GM23338 (cell line): ENCODE measurements around the gene SGCB. TPM values are rescaled to one million over a fixed set of nuclear protein-coding genes. Genes with fewer than 3 reads are reported as not detected.

Experiments
- ATAC-seq: fragments of 200-7000 bp; cut with Tn5 transposase; 3 replicates; pipeline ENCODE4 v1.9.1; 2020
- DNase-seq: peaks from one replicate; pipeline ENCODE4 v3.0.0-alpha.2; 2015; ENCODE audit warnings: low spot score
- H2AFZ ChIP-seq: fragments of 200-600 bp; sonication (generic); 2 replicates; pipeline ENCODE4 v1.8.0; 2016; ENCODE audit warnings: antibody characterized with exemption, mild to moderate bottlenecking, moderate library complexity
- H3F3A ChIP-seq: fragments of 200-600 bp; sonication (generic); replicated peaks from 2 replicates; pipeline ENCODE4 v1.8.0; 2017; ENCODE audit warnings: antibody characterized with exemption, mixed run types, low read depth
- H3K27ac ChIP-seq: fragments of 200-600 bp; sonication (generic); 2 replicates; pipeline ENCODE4 v1.6.1; 2016; ENCODE audit warnings: low read depth
- H3K27me3 ChIP-seq: fragments of 200-600 bp; sonication (generic); 2 replicates; pipeline ENCODE4 v1.8.0; 2016; ENCODE audit warnings: mild to moderate bottlenecking, mixed run types, moderate library complexity; ENCODE audit not compliant: insufficient read depth
- H3K36me3 ChIP-seq: fragments of 200-600 bp; sonication (generic); 2 replicates; pipeline ENCODE4 v1.8.0; 2016; ENCODE audit warnings: mild to moderate bottlenecking; ENCODE audit not compliant: insufficient read depth
- H3K4me1 ChIP-seq: fragments of 200-600 bp; sonication (generic); 2 replicates; pipeline ENCODE4 v1.8.0; 2016; ENCODE audit warnings: mild to moderate bottlenecking, moderate library complexity; ENCODE audit not compliant: insufficient read depth
- H3K4me2 ChIP-seq: fragments of 200-600 bp; sonication (generic); 2 replicates; pipeline ENCODE4 v1.7.1; 2017; ENCODE audit warnings: mixed run types
- H3K4me3 ChIP-seq: fragments of 200-600 bp; sonication (generic); 2 replicates; pipeline ENCODE4 v1.6.1; 2016; ENCODE audit warnings: mixed run types
- H3K79me2 ChIP-seq: fragments of 200-600 bp; sonication (generic); replicated peaks from 2 replicates; pipeline ENCODE4 v1.8.0; 2017; ENCODE audit warnings: mild to moderate bottlenecking; ENCODE audit not compliant: insufficient read depth
- H3K9me2 ChIP-seq: fragments of 200-600 bp; sonication (generic); 2 replicates; pipeline ENCODE4 v1.8.0; 2017; ENCODE audit not compliant: insufficient read depth
- H4K20me1 ChIP-seq: fragments of 200-600 bp; sonication (generic); replicated peaks from 2 replicates; pipeline ENCODE4 v1.8.0; 2017; ENCODE audit warnings: mild to moderate bottlenecking; ENCODE audit not compliant: insufficient read depth
- H3K27ac Mint-ChIP-seq: 2 replicates; pipeline ENCODE4 v1.8.0; 2020; ENCODE audit warnings: inconsistent platforms, mild to moderate bottlenecking, moderate library complexity, mixed read lengths
- H3K27me3 Mint-ChIP-seq: 3 replicates; pipeline ENCODE4 v1.8.0; 2022; ENCODE audit warnings: low read depth, mild to moderate bottlenecking, moderate library complexity, mixed read lengths, inconsistent platforms; ENCODE audit not compliant: insufficient read depth, poor library complexity
- H3K36me3 Mint-ChIP-seq: 3 replicates; pipeline ENCODE4 v1.8.0; 2021; ENCODE audit warnings: low read depth, mild to moderate bottlenecking, inconsistent platforms, moderate library complexity, mixed read lengths
- H3K4me1 Mint-ChIP-seq: 3 replicates; pipeline ENCODE4 v1.8.0; 2020; ENCODE audit warnings: mild to moderate bottlenecking, inconsistent platforms, mixed read lengths
- H3K4me3 Mint-ChIP-seq: 3 replicates; pipeline ENCODE4 v1.8.0; 2021; ENCODE audit warnings: moderate library complexity, mild to moderate bottlenecking, inconsistent platforms, mixed read lengths
- H3K9me3 Mint-ChIP-seq: 3 replicates; pipeline ENCODE4 v1.8.0; 2020; ENCODE audit warnings: moderate library complexity, mild to moderate bottlenecking, inconsistent platforms, mixed read lengths
- CTCF ChIP-seq, 2 experiments: fragments of 200-600 bp in 1 of 2; sonication (generic) in 1 of 2; conservative IDR thresholded peaks; 2 replicates each; pipeline versions ENCODE4 v1.5.1 to v1.6.1; 2016 to 2017; ENCODE audit warnings: antibody characterized with exemption in 2 of 2, low read depth in 2 of 2, mild to moderate bottlenecking in 2 of 2, moderate library complexity in 1 of 2
- EZH2phosphoT487 ChIP-seq: fragments of 200-600 bp; sonication (generic); IDR thresholded peaks from one replicate; pipeline ENCODE4 v1.8.1; 2018; ENCODE audit warnings: antibody characterized with exemption; ENCODE audit not compliant: unreplicated experiment
- JUNB ChIP-seq: IDR thresholded peaks from one replicate; pipeline ENCODE4 v1.6.1; 2016; ENCODE audit warnings: antibody characterized with exemption; ENCODE audit not compliant: unreplicated experiment
- polyA plus RNA-seq: library from polyadenylated mRNA; unstranded; fragments of >200 nt; fragmentation: Nextera tagmentation; extraction: Ambion mirVana; gene quantifications from 2 replicates; pipeline ENCODE4 v1.2.1, GENCODE V29; 2016
- total RNA-seq: library from RNA; depleted of rRNA; stranded (reverse); fragments of >200 nt; shearing (Covaris generic); gene quantifications from 2 replicates; pipeline ENCODE4 v1.2.3, GENCODE V29; 2014
- TF ChIP-seq, protein P1 (sequence below): fragments of 250-450 bp; sonication (Bioruptor Pico); IDR thresholded peaks from 2 replicates; pipeline ENCODE4 v1.5.0; 2020; ENCODE audit warnings: mild to moderate bottlenecking, moderate library complexity
- TF ChIP-seq, protein P2 (sequence below): IDR thresholded peaks from 2 replicates; pipeline ENCODE4 v1.6.1; 2016; ENCODE audit warnings: antibody characterized with exemption

SGCB gene
- total and polyA plus RNA-seq, 2 experiments from 2014 or later = 11.8 to 19.6 TPM

GRCh38 chr4:52081216-52081615, 43.1 kb upstream of the SGCB start (continued):
- TF ChIP-seq, protein P1, sequence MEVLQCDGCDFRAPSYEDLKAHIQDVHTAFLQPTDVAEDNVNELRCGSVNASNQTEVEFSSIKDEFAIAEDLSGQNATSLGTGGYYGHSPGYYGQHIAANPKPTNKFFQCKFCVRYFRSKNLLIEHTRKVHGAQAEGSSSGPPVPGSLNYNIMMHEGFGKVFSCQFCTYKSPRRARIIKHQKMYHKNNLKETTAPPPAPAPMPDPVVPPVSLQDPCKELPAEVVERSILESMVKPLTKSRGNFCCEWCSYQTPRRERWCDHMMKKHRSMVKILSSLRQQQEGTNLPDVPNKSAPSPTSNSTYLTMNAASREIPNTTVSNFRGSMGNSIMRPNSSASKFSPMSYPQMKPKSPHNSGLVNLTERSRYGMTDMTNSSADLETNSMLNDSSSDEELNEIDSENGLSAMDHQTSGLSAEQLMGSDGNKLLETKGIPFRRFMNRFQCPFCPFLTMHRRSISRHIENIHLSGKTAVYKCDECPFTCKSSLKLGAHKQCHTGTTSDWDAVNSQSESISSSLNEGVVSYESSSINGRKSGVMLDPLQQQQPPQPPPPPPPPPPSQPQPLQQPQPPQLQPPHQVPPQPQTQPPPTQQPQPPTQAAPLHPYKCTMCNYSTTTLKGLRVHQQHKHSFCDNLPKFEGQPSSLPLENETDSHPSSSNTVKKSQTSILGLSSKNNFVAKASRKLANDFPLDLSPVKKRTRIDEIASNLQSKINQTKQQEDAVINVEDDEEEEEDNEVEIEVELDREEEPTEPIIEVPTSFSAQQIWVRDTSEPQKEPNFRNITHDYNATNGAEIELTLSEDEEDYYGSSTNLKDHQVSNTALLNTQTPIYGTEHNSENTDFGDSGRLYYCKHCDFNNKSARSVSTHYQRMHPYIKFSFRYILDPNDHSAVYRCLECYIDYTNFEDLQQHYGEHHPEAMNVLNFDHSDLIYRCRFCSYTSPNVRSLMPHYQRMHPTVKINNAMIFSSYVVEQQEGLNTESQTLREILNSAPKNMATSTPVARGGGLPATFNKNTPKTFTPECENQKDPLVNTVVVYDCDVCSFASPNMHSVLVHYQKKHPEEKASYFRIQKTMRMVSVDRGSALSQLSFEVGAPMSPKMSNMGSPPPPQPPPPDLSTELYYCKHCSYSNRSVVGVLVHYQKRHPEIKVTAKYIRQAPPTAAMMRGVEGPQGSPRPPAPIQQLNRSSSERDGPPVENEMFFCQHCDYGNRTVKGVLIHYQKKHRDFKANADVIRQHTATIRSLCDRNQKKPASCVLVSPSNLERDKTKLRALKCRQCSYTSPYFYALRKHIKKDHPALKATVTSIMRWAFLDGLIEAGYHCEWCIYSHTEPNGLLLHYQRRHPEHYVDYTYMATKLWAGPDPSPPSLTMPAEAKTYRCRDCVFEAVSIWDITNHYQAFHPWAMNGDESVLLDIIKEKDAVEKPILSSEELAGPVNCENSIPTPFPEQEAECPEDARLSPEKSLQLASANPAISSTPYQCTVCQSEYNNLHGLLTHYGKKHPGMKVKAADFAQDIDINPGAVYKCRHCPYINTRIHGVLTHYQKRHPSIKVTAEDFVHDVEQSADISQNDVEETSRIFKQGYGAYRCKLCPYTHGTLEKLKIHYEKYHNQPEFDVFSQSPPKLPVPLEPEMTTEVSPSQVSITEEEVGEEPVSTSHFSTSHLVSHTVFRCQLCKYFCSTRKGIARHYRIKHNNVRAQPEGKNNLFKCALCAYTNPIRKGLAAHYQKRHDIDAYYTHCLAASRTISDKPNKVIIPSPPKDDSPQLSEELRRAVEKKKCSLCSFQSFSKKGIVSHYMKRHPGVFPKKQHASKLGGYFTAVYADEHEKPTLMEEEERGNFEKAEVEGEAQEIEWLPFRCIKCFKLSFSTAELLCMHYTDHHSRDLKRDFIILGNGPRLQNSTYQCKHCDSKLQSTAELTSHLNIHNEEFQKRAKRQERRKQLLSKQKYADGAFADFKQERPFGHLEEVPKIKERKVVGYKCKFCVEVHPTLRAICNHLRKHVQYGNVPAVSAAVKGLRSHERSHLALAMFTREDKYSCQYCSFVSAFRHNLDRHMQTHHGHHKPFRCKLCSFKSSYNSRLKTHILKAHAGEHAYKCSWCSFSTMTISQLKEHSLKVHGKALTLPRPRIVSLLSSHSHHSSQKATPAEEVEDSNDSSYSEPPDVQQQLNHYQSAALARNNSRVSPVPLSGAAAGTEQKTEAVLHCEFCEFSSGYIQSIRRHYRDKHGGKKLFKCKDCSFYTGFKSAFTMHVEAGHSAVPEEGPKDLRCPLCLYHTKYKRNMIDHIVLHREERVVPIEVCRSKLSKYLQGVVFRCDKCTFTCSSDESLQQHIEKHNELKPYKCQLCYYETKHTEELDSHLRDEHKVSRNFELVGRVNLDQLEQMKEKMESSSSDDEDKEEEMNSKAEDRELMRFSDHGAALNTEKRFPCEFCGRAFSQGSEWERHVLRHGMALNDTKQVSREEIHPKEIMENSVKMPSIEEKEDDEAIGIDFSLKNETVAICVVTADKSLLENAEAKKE (CRISPR knock-in tag) = no peak
- TF ChIP-seq EZH2phosphoT487 = no peak

DNA sequence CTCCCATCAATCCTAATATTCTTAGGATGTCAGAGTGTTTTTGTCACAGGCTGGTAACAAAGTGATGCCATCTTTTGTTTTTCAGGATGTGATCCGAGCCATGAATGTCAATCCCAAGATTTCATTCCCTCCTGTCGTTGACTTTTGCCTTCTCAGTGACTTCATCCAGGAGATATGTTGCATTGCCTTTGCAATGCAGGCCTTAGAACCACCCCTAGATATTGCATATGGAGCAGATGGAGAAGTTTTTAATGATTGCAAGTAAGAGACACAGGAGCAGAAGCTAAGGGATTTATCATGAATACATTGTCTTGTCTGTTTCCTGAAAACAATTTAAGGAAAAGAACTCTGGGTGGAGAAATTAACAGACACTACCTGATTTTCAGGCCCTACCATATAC, 41.6 kb upstream of the SGCB start:
- H3K9me2 ChIP-seq = no peaks in the 10 kb centered on the region
- no peaks in the 10 kb centered on the region for H4K20me1 ChIP-seq
- no peaks in the 10 kb centered on the region for H3K79me2 ChIP-seq
- H3K4me1 Mint-ChIP-seq = no peaks in the 10 kb centered on the region
- no peaks in the 10 kb centered on the region for H3K4me1 ChIP-seq
- ATAC-seq (no peak), DNase-seq (no peak)
- no peak overlapping the region for H3K4me2 ChIP-seq
- no peaks in the 10 kb centered on the region for H3K9me3 Mint-ChIP-seq
- H3K4me3 ChIP-seq = no peak overlapping the region
- peaks cover 3% of the 10 kb centered on the region for H3K27me3 Mint-ChIP-seq
- no peaks in the 10 kb centered on the region for H3K36me3 ChIP-seq
- no peaks in the 10 kb centered on the region for H3K36me3 Mint-ChIP-seq
- H3K27ac Mint-ChIP-seq = no peak overlapping the region
- TF ChIP-seq CTCF (conservative IDR thresholded peaks at IDR 0.05; ENCODE audit: low read depth in 2 of 2) (no peak), JUNB (no peak)
- TF ChIP-seq, protein P2, sequence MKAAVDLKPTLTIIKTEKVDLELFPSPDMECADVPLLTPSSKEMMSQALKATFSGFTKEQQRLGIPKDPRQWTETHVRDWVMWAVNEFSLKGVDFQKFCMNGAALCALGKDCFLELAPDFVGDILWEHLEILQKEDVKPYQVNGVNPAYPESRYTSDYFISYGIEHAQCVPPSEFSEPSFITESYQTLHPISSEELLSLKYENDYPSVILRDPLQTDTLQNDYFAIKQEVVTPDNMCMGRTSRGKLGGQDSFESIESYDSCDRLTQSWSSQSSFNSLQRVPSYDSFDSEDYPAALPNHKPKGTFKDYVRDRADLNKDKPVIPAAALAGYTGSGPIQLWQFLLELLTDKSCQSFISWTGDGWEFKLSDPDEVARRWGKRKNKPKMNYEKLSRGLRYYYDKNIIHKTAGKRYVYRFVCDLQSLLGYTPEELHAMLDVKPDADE = no peak
- no peaks in the 10 kb centered on the region for H3F3A ChIP-seq
- peaks cover 11% of the 10 kb centered on the region; the same call in 1 of the 2 replicates for H3K27me3 ChIP-seq
- H2AFZ ChIP-seq = no peak overlapping the region
- no peak overlapping the region for H3K27ac ChIP-seq
- no peak overlapping the region for H3K4me3 Mint-ChIP-seq
